K562 (cell line): ENCODE results near the gene NIPBL. TPM values are rescaled to one million over a fixed set of nuclear protein-coding genes. Genes with fewer than 3 reads are reported as not detected.

Source experiments
- ARHGAP35 ChIP-seq: fragments of 450-650 bp; IDR thresholded peaks from 2 replicates; pipeline ENCODE4 v1.6.1; 2018; ENCODE audit not compliant: partially characterized antibody
- ATF1 ChIP-seq, 2 experiments: fragments of 450-650 bp in 1 of 2; IDR thresholded peaks; 2 replicates each; pipeline ENCODE4 v1.6.1; 2016; ENCODE audit warnings: missing compliant biosample characterization in 1 of 2, missing genetic modification characterization in 1 of 2
- CXXC5 ChIP-seq: fragments of 250-450 bp; sonication (Bioruptor Pico); IDR thresholded peaks from 2 replicates; pipeline ENCODE4 v1.8.0; 2022; ENCODE audit warnings: inconsistent platforms, mild to moderate bottlenecking, moderate library complexity
- EP400 ChIP-seq: fragments of 450-650 bp; IDR thresholded peaks from 2 replicates; pipeline ENCODE4 v1.6.1; 2017; ENCODE audit warnings: antibody characterized with exemption, mild to moderate bottlenecking, moderate library complexity
- FOS ChIP-seq: IDR thresholded peaks from 3 replicates; pipeline ENCODE4 v1.6.1; 2011; ENCODE audit not compliant: insufficient read length; ENCODE audit errors: extremely low read depth
- FOXM1 ChIP-seq, 2 experiments: fragments of 450-650 bp in 1 of 2; sonication (generic) in 1 of 2; formaldehyde crosslinking in 1 of 2; IDR thresholded peaks; 2 replicates each; pipeline versions ENCODE4 v1.6.1 to v1.9.0; 2017 to 2022; ENCODE audit warnings: low read depth in 2 of 2, mild to moderate bottlenecking in 2 of 2, missing genetic modification reagents in 1 of 2, moderate library complexity in 1 of 2
- GTF2E2 ChIP-seq: fragments of 200-800 bp; sonication (Bioruptor generic); IDR thresholded peaks from 2 replicates; pipeline ENCODE4 v1.6.1; 2016; ENCODE audit warnings: missing genetic modification characterization, missing compliant biosample characterization
- HIVEP1 ChIP-seq: fragments of 250-450 bp; sonication (Bioruptor Pico); IDR thresholded peaks from 2 replicates; pipeline ENCODE4 v1.4.0; 2020; ENCODE audit warnings: mild to moderate bottlenecking
- KDM1A ChIP-seq, 2 experiments: fragments of 450-650 bp; IDR thresholded peaks; 2 replicates each; pipeline ENCODE4 v1.6.1; 2016; ENCODE audit warnings: mild to moderate bottlenecking in 2 of 2
- MAZ ChIP-seq, 2 experiments: fragments of 450-650 bp in 1 of 2; sonication (generic) in 1 of 2; formaldehyde crosslinking; IDR thresholded peaks in 1 of 2; conservative IDR thresholded peaks in 1 of 2; 2 replicates each; pipeline versions ENCODE4 v1.4.0 to v1.5.0; 2020; ENCODE audit warnings: mild to moderate bottlenecking in 1 of 2, missing genetic modification reagents in 1 of 2
- RBBP5 ChIP-seq: fragments of 200-600 bp; sonication (generic); IDR thresholded peaks from 2 replicates; pipeline ENCODE4 v1.6.1; 2012; ENCODE audit warnings: borderline replicate concordance, mild to moderate bottlenecking, low read length, control low read depth, inconsistent platforms; ENCODE audit not compliant: insufficient read depth, poor library complexity, severe bottlenecking
- RBFOX2 ChIP-seq: fragments of 200-400 bp; formaldehyde crosslinking; IDR thresholded peaks from 2 replicates; pipeline ENCODE4 v1.6.1; 2017; ENCODE audit warnings: low read depth, mild to moderate bottlenecking, low read length, moderate library complexity
- RCOR1 ChIP-seq, 2 experiments: IDR thresholded peaks; 2 replicates each; pipeline ENCODE4 v1.6.1; 2012; ENCODE audit warnings: low read depth in 2 of 2, low read length in 2 of 2, borderline replicate concordance in 1 of 2, improper control_type of control experiment in 1 of 2
- SRF ChIP-seq, 2 experiments: fragments of 250-450, 450-650 bp in 1 of 2; sonication (Bioruptor Pico) in 1 of 2; sonication (generic) in 1 of 2; formaldehyde crosslinking; IDR thresholded peaks; 2 replicates each; pipeline versions ENCODE4 v1.5.0 to v1.5.1; 2020 to 2022; ENCODE audit warnings: mild to moderate bottlenecking in 1 of 2, missing genetic modification reagents in 1 of 2
- TAF1 ChIP-seq: IDR thresholded peaks from 2 replicates; pipeline ENCODE4 v1.6.1; 2011; ENCODE audit warnings: mild to moderate bottlenecking, low read length, moderate library complexity; ENCODE audit not compliant: insufficient read depth, control insufficient read depth, severe bottlenecking; ENCODE audit errors: extremely low read depth
- ZBTB7A ChIP-seq: IDR thresholded peaks from 2 replicates; pipeline ENCODE4 v1.6.1; 2011; ENCODE audit warnings: low read depth, mild to moderate bottlenecking, low read length, moderate library complexity, borderline replicate concordance; ENCODE audit not compliant: control insufficient read depth
- ZFX ChIP-seq: sonication (generic); formaldehyde crosslinking; IDR thresholded peaks from 2 replicates; pipeline ENCODE4 v1.8.0; 2022; ENCODE audit warnings: mild to moderate bottlenecking, missing genetic modification reagents, moderate library complexity
- polyA plus RNA-seq, 8 experiments: library from polyadenylated mRNA; depleted of rRNA in 4 of 8; stranded (reverse) in 5 of 8; unstranded in 3 of 8; fragments of >200 nt; fragmentation: Nextera tagmentation in 2 of 8; fragmentation: Illumina TruSeq in 1 of 8; extraction: Ambion mirVana in 2 of 8; extraction: Trizol in 1 of 8; gene quantifications; 2 replicates each; pipeline versions ENCODE4 v1.2.1 to v1.2.3, GENCODE V29; 2011 to 2014; ENCODE audit warnings: inconsistent platforms in 1 of 8, missing spikeins in 1 of 8
- total RNA-seq, 7 experiments: library from RNA; depleted of rRNA in 6 of 7; stranded (reverse); fragments of >200 nt in 6 of 7; fragmentation: Illumina TruSeq in 2 of 7; extraction: Trizol in 2 of 7; gene quantifications; 2 replicates each; pipeline versions ENCODE4 v1.2.1 to v1.2.3, GENCODE V29; 2011 to 2021; ENCODE audit warnings: low replicate concordance in 1 of 7
- TF ChIP-seq, protein P1 (sequence below): fragments of 450-650 bp; IDR thresholded peaks from 2 replicates; pipeline ENCODE4 v1.6.1; 2017; ENCODE audit warnings: antibody characterized with exemption
- TF ChIP-seq, protein P2 (sequence below): fragments of 200-800 bp; sonication (Bioruptor generic); IDR thresholded peaks from 2 replicates; pipeline ENCODE4 v1.6.1; 2017; ENCODE audit warnings: missing genetic modification characterization, missing compliant biosample characterization
- TF ChIP-seq, protein P3 (sequence below), 3 experiments: fragments of 200-800 bp in 1 of 3; sonication (Bioruptor generic) in 1 of 3; sonication (generic) in 1 of 3; formaldehyde crosslinking in 1 of 3; IDR thresholded peaks; 2 replicates each; pipeline versions ENCODE4 v1.6.1 to v1.8.0; 2016 to 2022; ENCODE audit warnings: mild to moderate bottlenecking in 2 of 3, missing compliant biosample characterization in 2 of 3, missing genetic modification characterization in 2 of 3, missing genetic modification reagents in 1 of 3

Gene NIPBL
- total and polyA plus RNA-seq, 9 of the 15 experiments (the other 6 are each of a cell fraction or from before 2014, with no cell fraction given) = 12.9 to 56.7 (median 38.9) TPM

DNA sequence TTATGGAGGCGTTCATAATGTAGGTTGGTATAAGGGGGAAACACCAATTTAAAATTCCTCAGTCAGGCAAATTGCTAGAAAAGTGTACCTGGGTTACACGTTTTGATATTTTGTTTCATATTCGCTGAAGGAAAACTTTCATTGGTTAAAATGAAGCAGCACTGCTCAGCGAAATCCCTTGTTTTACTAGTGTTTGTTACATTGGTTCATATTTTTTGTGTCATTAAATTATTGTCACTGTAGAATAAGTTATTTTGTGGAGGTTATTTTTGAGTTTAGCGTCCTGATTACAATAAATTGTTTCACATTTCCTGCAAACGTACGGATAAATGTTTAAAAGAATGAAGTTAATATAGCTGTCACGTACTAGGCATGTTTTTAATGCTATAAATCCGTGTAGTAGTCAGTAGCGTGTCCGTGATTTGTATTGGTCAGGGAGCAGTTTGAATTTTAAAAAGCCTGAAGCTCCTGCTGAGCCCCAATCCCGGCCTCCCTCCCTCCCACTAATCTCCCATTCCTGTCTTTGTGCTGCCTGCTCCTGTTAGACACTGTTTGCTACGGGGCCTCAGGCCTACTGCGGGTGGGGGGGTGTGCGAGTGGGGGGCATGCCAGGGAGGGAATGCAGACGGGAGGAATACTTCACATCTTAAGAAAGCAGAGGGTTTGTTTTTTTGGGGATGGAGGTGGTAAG, 2.0 kb downstream of the NIPBL start (continued):
- TF ChIP-seq, protein P1, sequence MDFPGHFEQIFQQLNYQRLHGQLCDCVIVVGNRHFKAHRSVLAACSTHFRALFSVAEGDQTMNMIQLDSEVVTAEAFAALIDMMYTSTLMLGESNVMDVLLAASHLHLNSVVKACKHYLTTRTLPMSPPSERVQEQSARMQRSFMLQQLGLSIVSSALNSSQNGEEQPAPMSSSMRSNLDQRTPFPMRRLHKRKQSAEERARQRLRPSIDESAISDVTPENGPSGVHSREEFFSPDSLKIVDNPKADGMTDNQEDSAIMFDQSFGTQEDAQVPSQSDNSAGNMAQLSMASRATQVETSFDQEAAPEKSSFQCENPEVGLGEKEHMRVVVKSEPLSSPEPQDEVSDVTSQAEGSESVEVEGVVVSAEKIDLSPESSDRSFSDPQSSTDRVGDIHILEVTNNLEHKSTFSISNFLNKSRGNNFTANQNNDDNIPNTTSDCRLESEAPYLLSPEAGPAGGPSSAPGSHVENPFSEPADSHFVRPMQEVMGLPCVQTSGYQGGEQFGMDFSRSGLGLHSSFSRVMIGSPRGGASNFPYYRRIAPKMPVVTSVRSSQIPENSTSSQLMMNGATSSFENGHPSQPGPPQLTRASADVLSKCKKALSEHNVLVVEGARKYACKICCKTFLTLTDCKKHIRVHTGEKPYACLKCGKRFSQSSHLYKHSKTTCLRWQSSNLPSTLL = no peak
- peak in 1 of 2 experiments; percentile 56; a peak in 1 of 4 replicates for TF ChIP-seq MAZ (CRISPR knock-in tag; conservative IDR thresholded peaks at IDR 0.05 in 1 of 2, IDR thresholded peaks at IDR 0.05 in 1 of 2)
- TF ChIP-seq KDM1A (IDR thresholded peaks at IDR 0.05) = peak; percentile 81 to 85
- peak; percentile 43; the same call in 1 of the 2 replicates for TF ChIP-seq ZFX
- TF ChIP-seq CXXC5 (CRISPR knock-in tag) = peak; percentile 44; the same call in 1 of the 2 replicates
- peak; percentile 60 for TF ChIP-seq RBBP5
- no peak for TF ChIP-seq HIVEP1 (CRISPR knock-in tag)
- peak; percentile 91 for TF ChIP-seq FOXM1 (IDR thresholded peaks at IDR 0.05; ENCODE audit: low read depth)
- TF ChIP-seq FOXM1 (CRISPR knock-in tag; IDR thresholded peaks at IDR 0.05; ENCODE audit: low read depth) = no peak
- no peak for TF ChIP-seq ARHGAP35
- TF ChIP-seq GTF2E2 (tag) = 0 out of 2 replicates have a peak, but pooled peaks have one; percentile 37
- TF ChIP-seq RCOR1 (IDR thresholded peaks at IDR 0.05; ENCODE audit: borderline replicate concordance in 1 of 2, low read depth in 2 of 2, low read length in 2 of 2) = peak; percentile 13 to 86; a peak in 2 of 4 replicates
- TF ChIP-seq, protein P2, sequence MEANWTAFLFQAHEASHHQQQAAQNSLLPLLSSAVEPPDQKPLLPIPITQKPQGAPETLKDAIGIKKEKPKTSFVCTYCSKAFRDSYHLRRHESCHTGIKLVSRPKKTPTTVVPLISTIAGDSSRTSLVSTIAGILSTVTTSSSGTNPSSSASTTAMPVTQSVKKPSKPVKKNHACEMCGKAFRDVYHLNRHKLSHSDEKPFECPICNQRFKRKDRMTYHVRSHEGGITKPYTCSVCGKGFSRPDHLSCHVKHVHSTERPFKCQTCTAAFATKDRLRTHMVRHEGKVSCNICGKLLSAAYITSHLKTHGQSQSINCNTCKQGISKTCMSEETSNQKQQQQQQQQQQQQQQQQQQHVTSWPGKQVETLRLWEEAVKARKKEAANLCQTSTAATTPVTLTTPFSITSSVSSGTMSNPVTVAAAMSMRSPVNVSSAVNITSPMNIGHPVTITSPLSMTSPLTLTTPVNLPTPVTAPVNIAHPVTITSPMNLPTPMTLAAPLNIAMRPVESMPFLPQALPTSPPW (CRISPR knock-in tag) = peak; percentile 70
- no peak for TF ChIP-seq ATF1 (CRISPR knock-in tag; IDR thresholded peaks at IDR 0.05)
- TF ChIP-seq ATF1 (tag; IDR thresholded peaks at IDR 0.05) = peak; percentile 37; the same call in 1 of the 2 replicates
- TF ChIP-seq FOS = no peak
- TF ChIP-seq RBFOX2 = 0 out of 2 replicates have a peak, but pooled peaks have one; percentile 14
- TF ChIP-seq ZBTB7A = 0 out of 2 replicates have a peak, but pooled peaks have one; percentile 18
- TF ChIP-seq SRF (CRISPR knock-in tag; IDR thresholded peaks at IDR 0.05) = no peak
- peak; percentile 14 for TF ChIP-seq TAF1
- peak; percentile 56 for TF ChIP-seq EP400
- TF ChIP-seq, protein P3, sequence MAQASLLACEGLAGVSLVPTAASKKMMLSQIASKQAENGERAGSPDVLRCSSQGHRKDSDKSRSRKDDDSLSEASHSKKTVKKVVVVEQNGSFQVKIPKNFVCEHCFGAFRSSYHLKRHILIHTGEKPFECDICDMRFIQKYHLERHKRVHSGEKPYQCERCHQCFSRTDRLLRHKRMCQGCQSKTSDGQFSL (CRISPR knock-in tag; IDR thresholded peaks at IDR 0.05) = 0 out of 2 replicates have a peak, but pooled peaks have one; percentile 29
- TF ChIP-seq, protein P3 (tag; IDR thresholded peaks at IDR 0.05) = peak in 1 of 2 experiments; percentile 90; a peak in 2 of 4 replicates
